Measurements from ENCODE around the gene ALCAM.

ALCAM gene

GRCh38 chr3:105497386-105497785 lies 130.7 kb downstream of the ALCAM start:
- no peak for DNase-seq

DNA sequence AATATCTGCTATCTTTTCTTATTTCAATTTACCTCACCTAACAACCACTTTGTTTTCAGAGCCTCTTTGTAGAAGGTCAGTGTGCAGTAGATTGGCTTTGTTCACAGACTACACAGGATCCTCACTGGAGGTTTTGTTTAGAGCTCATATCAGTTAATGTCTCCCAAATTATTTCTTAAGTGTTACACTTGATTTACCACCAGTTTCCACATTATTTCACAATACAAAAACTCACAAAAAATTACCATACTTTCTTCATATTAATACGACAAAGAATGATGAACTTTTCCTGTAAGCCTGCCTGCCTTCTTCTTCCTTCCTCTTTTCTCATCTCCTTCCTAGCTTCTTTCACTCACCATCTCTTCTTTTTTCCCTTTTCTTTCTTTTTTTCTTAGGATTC lies 133.3 kb downstream of the ALCAM start:
- no peak for DNase-seq

DNA sequence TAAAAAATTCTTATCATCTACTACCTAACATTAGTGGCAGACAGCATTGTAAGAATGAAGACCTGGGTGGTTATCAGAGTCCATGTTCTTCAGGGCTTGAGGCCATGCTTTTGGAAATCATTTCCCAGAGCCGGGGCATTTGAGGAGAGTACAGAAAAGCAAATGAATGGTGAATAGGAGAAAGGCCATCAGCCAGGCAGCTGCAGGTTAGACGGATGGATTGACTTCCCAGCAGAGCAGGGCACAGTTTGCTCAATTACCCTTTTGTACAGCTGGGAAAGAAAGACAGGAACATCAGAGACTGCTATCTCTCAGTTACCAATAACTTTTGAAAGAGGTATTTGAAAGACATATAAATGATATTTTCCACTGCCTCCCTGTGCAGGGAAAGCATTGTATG lies 135.6 kb downstream of the ALCAM start:
- no peak for DNase-seq

DNA sequence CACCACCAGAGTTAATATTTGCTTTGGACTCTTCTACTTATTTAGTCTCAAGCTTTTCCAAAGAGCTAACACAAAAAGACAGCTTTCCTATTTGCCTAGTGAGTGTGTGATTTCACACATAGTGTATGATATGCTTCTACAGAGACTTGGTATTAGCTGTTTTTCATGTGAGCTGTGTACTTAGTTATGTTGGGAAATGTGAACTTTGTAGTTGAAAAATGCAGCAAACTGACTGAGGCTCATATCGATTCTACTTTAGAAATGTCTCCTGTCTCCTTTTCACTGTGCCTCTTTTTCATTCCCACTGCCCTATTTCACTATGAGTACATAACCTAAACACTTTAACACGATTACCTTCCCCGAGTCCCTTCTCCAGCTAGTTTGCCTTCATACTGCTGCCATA lies 136.5 kb downstream of the ALCAM start:
- DNase-seq, result no peak

DNA sequence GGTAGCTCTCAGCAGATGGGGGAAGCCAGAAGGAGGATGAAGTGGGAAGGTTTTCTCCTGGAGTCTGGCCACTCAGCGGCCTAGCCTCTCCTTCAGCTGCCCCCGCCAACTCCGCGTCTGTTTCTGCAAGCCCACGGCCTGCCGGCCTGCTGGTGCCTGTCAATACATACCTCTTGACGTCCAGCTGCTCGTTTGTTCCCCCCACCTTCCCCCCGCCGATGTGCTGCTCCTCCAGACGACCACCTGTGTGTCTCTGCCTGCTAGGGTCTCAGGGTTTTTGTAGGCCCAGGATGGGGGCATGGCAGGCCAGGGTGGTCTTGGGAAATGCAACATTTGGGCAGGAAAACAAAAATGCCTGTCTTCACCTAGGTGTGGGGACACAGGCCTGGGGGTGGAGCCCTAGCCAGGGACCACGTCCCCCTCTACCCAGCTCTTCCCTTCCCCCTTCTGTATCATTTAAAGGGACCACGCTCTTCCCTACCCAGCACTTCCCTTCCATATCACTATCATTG lies 137.8 kb downstream of the ALCAM start:
- no peak for DNase-seq

- DNase-seq, result no peak
Measured at GRCh38 chr3:105505170-105505569, 138.5 kb downstream of the ALCAM start.

- DNase-seq, result no peak
Measured at GRCh38 chr3:105511031-105511430, 144.3 kb downstream of the ALCAM start.

DNA sequence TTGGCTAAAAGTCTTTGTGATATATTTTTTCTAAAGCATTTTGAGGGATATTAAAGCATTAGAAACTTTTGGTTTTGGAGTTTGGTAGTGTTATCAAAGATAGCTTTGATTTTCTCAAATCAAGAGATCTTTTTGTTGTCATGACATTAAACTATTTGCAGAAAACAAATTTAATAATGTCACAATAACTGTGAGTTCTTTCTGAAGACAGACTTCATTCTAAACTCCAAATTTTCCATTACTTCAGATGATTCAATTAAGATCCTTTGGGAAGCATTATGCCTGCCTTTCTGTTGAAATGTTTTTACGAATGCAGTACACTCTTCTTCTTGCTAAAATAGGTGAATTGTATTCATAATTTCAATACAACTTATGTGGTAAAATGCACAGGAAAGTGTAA lies 145.4 kb downstream of the ALCAM start:
- DNase-seq, result no peak

DNA sequence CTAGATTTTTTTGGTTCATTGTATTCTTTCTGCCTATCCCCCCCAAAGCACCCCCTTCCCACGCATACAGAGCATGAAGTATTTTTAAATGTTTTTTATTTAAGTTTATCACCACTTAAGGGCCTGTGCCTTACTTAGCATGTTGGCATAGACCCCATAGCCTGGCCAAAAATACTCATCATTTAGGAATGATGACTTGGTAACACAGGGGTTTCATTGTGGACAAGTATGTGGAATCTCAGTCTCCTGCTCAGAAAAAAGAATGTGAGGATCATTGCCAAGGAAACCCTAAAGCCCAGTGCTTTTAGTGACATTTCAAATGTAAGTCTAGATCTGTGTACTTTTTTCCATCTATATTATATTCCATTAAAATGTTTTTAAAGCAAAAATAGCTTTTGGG lies 146.3 kb downstream of the ALCAM start:
- no peak for DNase-seq

DNA sequence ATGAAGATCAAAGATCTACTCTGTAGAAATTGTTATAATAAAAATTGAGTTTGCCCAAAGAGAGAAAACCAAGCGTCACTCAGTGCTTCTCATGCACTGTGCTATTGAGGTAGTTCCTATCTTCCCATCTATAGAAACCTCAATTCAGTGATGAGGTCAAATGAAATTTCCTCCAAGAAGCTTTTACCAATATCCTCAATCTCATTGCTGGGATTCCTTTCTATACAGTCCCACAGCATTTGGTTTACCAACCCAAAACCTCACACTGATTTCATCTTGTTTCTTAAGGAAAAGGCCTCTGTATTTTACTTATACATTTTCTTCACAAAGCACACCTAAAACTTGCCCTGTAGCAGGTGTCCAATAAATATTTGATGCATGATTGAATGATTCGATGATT lies 147.2 kb downstream of the ALCAM start:
- DNase-seq, result no peak

DNA sequence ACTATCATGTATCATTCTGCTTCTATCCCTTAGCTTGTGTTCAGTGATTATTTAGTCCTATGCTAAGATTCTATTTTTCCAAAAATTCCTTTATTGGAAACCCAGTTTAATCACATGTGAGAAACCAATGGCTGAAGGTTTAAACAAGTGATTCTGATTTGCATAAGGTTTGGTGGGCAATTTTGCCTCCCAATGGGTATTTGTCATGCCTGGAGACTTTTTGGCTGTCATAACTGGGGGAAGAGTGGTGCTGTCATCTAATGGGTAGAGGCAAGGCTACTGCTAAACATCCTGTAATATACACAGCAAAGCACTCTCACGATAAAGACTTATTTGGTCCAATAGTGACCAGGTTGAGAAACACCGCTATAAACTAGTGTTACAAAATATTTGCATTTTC lies 148.7 kb downstream of the ALCAM start:
- no peak for DNase-seq

GRCh38 chr3:105516972-105517371 lies 150.3 kb downstream of the ALCAM start:
- DNase-seq, result no peak

DNA sequence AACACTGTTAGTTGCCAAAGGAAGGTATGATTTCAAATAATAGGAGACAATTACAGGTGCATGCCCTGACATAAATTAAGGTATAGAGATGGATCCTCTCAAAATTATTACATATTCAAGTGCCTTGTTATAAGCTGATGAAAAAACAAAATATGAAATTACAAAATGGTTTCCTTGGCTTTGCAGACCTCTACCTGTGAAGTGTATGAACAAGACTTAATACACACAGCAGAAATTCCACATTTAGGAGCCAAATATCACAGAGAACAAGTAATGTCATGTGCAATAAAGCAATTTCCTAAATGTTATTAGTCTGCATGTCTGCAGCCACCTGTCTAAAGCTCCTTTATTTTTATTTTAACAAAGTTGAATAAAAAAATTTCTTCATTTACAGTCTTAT lies 151.5 kb downstream of the ALCAM start:
- DNase-seq, result no peak

DNA sequence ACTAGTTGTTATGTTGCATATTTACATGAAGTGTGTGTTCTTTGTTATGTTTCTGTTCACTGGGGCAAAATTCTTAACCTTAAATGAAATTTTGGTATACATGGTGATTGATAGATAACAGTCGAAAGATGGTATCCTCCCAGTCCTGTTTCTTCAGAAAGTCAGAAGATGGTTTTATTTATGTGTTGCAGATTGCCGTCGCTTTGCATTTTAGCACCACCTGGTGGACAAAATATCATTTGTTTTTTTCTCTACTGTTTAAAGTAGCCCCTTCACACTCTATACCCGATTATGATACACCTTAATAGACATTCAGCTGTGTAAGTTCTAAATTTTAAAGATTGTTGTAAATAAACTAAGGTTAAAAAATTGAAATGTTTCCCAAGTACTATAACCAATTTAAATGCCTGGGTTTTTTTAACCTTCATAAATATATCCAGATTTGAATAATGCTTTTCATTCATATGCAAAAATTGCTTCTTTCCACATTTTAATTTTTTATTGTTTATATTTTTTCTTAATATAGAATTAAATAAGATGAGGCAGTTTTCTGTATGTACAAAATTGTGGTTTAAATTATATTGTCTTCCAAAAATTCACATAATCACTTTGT lies 152.2 kb downstream of the ALCAM start:
- peak; percentile 67 for DNase-seq

GRCh38 chr3:105521770-105522169 lies 155.1 kb downstream of the ALCAM start:
- DNase-seq, result no peak

GRCh38 chr3:105523501-105523900 lies 156.8 kb downstream of the ALCAM start:
- DNase-seq, result no peak

DNA sequence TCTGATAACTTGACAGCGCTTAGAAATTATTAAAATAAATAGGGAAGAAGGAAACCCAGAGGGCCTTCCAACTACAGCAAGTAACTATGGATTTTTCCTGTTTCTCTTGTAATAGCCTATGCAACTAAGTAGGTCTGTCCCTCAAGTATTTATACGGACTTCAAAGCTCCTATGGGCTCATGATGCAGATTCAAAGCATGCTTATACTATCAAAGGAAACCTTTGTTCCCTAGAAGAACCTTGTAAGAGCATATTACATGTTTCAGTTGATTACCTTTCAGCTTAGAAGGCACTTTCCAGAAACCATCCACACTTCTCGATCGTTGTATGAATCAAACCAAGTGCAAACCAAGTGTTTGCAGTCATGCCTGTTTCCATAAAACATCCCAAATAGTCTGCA lies 158.8 kb downstream of the ALCAM start:
- no peak for DNase-seq

DNA sequence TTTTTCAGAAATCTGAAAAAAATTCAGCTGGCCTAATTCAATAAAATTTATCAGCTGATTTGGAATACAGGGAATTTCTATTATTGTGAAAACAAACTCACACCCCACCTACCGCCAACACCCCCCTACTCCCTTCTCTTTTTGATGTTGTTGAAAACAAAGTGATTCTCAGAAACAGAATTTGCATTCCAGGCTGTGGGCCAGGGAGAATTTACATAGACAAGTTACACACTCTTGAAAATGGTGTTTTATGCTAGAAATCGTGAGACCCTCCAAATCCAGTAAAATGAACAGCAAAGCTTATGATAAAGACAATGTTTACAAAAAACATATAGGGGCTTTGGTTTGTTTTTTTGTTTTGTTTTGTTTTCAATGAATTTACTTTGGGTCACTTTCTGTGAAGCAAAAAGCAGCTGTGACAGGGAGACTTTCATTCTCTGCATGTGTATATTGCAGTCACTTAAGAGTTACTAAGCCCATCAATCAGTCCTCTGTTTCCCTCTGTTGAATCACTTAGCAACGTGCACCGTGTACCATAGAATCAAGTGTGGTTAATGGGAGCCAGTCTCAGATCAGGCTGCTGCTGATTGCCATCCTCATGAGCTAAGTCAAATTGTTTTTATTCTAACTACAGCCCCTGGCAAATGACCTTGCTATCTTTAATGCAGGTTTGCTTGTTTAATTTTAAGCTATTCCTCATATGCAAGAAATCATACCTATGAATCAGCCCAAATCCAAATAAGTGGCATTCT lies 159.8 kb downstream of the ALCAM start:
- no peak for DNase-seq

DNA sequence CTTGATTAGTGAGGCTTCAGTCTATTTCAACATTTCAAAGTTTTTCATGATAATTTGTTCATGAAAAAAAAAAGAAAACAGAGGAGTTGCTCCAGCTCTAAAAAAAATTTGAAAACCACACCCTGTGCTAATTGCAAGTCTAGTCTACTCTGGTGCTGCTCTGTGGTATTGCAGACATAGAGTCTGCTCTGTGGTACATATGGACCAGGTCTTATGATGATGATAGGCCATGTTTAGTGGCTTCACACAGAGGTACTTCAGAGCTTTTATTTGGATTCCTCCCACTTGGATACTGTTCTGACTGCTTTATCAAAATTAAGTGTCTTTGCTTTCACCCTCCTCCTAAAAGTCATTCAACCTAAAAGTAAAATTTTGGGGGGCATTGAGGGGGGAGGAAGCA lies 160.8 kb downstream of the ALCAM start:
- no peak for DNase-seq

GRCh38 chr3:105527949-105528348 lies 161.2 kb downstream of the ALCAM start:
- no peak for DNase-seq

GRCh38 chr3:105528955-105529354 lies 162.2 kb downstream of the ALCAM start:
- no peak for DNase-seq

DNA sequence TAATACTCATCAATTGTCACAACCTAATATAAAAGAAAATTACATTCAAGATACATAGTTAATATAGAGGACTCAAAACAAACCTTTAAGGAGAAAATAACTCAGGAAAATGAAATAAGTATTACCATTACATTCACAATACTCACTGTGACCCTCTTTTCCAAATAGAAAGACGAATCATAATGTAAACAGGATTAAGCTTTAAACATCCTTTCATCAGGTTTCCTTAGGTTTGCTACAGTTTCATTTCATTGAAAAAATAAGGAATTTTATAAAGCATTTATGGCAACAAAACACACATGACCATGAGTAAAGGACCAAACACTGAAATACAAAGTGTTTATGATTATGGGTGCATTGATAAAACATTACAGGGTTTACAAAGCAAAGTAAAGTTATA lies 162.7 kb downstream of the ALCAM start:
- no peak for DNase-seq

DNA sequence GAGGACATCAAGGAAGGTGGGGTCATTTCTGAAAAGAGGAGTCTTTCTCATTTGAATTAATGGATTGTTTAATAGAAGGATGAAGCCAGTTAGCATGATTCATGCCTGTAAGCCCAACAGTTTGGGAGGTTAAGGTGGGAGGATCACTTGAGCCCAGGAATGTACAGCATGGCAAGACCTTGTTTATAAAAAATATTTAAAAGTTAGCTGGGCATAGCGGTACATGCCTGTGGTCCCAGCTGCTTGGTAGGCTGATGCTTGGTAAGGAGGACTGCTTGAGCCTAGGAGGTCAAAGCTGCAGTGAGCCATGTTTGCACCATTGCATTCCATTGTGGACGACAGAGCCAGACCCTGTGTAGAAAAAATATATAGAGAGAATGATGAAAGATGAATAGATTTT lies 165.5 kb downstream of the ALCAM start:
- DNase-seq, result no peak

DNA sequence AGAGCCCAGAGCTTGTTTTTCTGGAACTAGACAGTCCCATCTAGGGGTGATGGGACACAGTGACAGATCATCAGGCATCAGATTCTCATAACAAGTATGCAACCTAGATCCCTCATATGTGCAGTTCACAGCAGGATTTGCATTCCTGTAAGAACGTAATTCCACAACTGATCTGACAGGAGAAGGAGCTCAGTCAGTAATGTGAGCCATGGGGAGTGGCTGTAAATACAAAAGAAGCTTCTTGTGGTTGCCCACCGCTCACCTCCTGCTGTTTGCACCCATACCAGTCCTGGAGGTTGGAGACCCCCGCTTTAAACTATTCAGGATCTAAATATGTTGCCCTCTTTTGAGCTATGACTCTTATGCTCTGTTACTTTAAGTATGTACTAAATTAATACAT lies 167.3 kb downstream of the ALCAM start:
- no peak for DNase-seq

DNA sequence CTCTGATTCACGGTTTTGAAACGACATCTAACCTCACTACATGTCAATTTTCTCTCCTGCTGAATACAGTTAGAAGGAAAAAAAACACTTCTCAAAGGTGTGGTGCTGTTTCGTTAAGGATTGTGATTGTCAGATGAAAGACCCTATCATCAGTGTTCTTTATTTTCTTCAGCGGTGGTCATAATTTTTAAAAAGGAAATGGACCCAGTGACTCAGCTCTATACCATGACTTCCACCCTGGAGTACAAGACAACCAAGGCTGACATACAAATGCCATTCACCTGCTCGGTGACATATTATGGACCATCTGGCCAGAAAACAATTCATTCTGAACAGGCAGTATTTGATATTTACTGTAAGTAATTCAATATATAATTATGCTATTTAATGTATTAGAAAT lies 167.8 kb downstream of the ALCAM start:
- no peak for DNase-seq

All from retina (tissue), 1 donor.